GM12878 (cell line): ENCODE results near the gene SPIRE2. TPM values are rescaled to one million over a fixed set of nuclear protein-coding genes. Genes with fewer than 3 reads are reported as not detected.

ENCODE experiments used
- CEBPB ChIP-seq, 2 experiments: fragments of 150-350 bp in 1 of 2; IDR thresholded peaks; 2 replicates each; pipeline ENCODE4 v1.6.1; 2012 to 2014; ENCODE audit warnings: low read depth in 2 of 2, low read length in 2 of 2, borderline replicate concordance in 1 of 2, inconsistent platforms in 1 of 2
- IKZF1 ChIP-seq: fragments of 450-650 bp; conservative IDR thresholded peaks from 2 replicates; pipeline ENCODE4 v1.6.1; 2017; ENCODE audit warnings: antibody characterized with exemption, mild to moderate bottlenecking
- STAT3 ChIP-seq: IDR thresholded peaks from 2 replicates; pipeline ENCODE4 v1.6.1; 2011; ENCODE audit warnings: low read depth, low read length, improper control_type of control experiment
- ZBTB11 ChIP-seq: fragments of 450-650 bp; formaldehyde crosslinking; IDR thresholded peaks from 2 replicates; pipeline ENCODE4 v1.5.0; 2022; ENCODE audit warnings: mild to moderate bottlenecking, missing genetic modification characterization
- ZBTB4 ChIP-seq: fragments of 450-650 bp; formaldehyde crosslinking; IDR thresholded peaks from 2 replicates; pipeline ENCODE4 v1.4.0; 2022; ENCODE audit warnings: mild to moderate bottlenecking, moderate library complexity
- polyA plus RNA-seq, 11 experiments: library from polyadenylated mRNA; depleted of rRNA in 4 of 11; unstranded in 6 of 11; stranded (reverse) in 5 of 11; fragments of >200 nt; fragmentation: Nextera tagmentation in 4 of 11; fragmentation: Illumina TruSeq in 1 of 11; extraction: Ambion mirVana in 4 of 11; extraction: Trizol in 1 of 11; gene quantifications; 1 replicate in 1 of 11; 2 replicates in 10 of 11; pipeline versions ENCODE4 v1.2.1 to v1.2.3, GENCODE V29; 2011 to 2016; ENCODE audit warnings: inconsistent platforms in 2 of 11, missing spikeins in 2 of 11, low read depth in 1 of 11
- total RNA-seq, 4 experiments: library from RNA; depleted of rRNA in 3 of 4; stranded (reverse); fragments of >200 nt in 3 of 4; fragmentation: Illumina TruSeq in 1 of 4; extraction: Trizol in 1 of 4; gene quantifications; 2 replicates each; pipeline versions ENCODE4 v1.2.1 to v1.2.3, GENCODE V29; 2013 to 2021

Gene SPIRE2
- total and polyA plus RNA-seq, 10 of the 15 experiments (the other 5 are each of a cell fraction or from before 2014, with no cell fraction given): 0.03 to 0.64 (median 0.27) TPM; not detected in 1

- TF ChIP-seq CEBPB (IDR thresholded peaks at IDR 0.05; ENCODE audit: borderline replicate concordance in 1 of 2, low read depth in 2 of 2, low read length in 2 of 2): no peak
- no peak for TF ChIP-seq ZBTB4 (CRISPR knock-in tag)
- no peak for TF ChIP-seq STAT3
- peak; percentile 17; the same call in 1 of the 2 replicates for TF ChIP-seq IKZF1
- TF ChIP-seq ZBTB11 (CRISPR knock-in tag): no peak
Observed at GRCh38 chr16:89845417-89845816, 17.1 kb downstream of the SPIRE2 start (continued).
